ENCODE results near the gene CSTB. TPM values are rescaled to one million over a fixed set of nuclear protein-coding genes. Genes with fewer than 3 reads are reported as not detected.

Gene CSTB
- total RNA-seq, 6 donors from 2014 or later = 19.9 to 122 (median 51.3) TPM

- H3K36me3 ChIP-seq = peaks cover 0 to 41% (median 32%) of the 10 kb centered on the region in 4 donors
Measured at GRCh38 chr21:43762303-43763128, 13.6 kb downstream of the CSTB start.

GRCh38 chr21:43761886-43762285 is 14.2 kb downstream of the CSTB start:
- H3K4me3 ChIP-seq = no peak overlapping the region
- peaks cover 10 to 21% (median 16%) of the 10 kb centered on the region in 4 donors for H3K4me1 ChIP-seq
- TF ChIP-seq POLR2A (IDR thresholded peaks at IDR 0.05) = no peak
- no peak for TF ChIP-seq EP300 (IDR thresholded peaks at IDR 0.05)
- TF ChIP-seq POLR2AphosphoS5 (IDR thresholded peaks at IDR 0.05) = no peak
- no peak for TF ChIP-seq CTCF (IDR thresholded peaks at IDR 0.05)
- H3K27me3 ChIP-seq = no peaks in the 10 kb centered on the region
- peak in 1 of 2 donors; percentile 58 for DNase-seq
- ATAC-seq (ENCODE audit: low FRiP score in 2 of 2) = no peak
- H3K36me3 ChIP-seq = peaks cover 0 to 47% (median 37%) of the 10 kb centered on the region in 4 donors
- H3K9me3 ChIP-seq = no peaks in the 10 kb centered on the region
- H3K27ac ChIP-seq = no peak overlapping the region
- WGBS, 2 donors = 91% methylated on average over 18 of the region's 18 CpGs; no CpG with 5 or more reads in 1 of the 2 donors

More at GRCh38 chr21:43762303-43763128, 13.6 kb downstream of the CSTB start:
- peaks cover 4 to 16% (median 11%) of the 10 kb centered on the region in 4 donors for H3K4me1 ChIP-seq
- DNase-seq (peak in 1 of 2 donors; percentile 62), ATAC-seq (ENCODE audit: low FRiP score in 2 of 2) (no peak)
- no peak overlapping the region for H3K4me3 ChIP-seq
- no peak for TF ChIP-seq POLR2A (IDR thresholded peaks at IDR 0.05)
- no peak for TF ChIP-seq CTCF (IDR thresholded peaks at IDR 0.05)
- TF ChIP-seq EP300 (IDR thresholded peaks at IDR 0.05) = no peak
- no peak for TF ChIP-seq POLR2AphosphoS5 (IDR thresholded peaks at IDR 0.05)
- WGBS, 2 donors = 94 to 100% methylated on average over 1 to 15 of the region's 15 CpGs
- no peak overlapping the region for H3K27ac ChIP-seq
- H3K9me3 ChIP-seq = no peaks in the 10 kb centered on the region
- H3K27me3 ChIP-seq = no peaks in the 10 kb centered on the region

- Histone ChIP-seq H3K27ac (no peak overlapping the region), H3K4me3 (no peak overlapping the region), H3K36me3 (peaks cover 0 to 61% (median 51%) of the 10 kb centered on the region in 4 donors), H3K9me3 (no peaks in the 10 kb centered on the region), H3K27me3 (no peaks in the 10 kb centered on the region), H3K4me1 (peaks cover 13 to 23% (median 19%) of the 10 kb centered on the region in 4 donors)
- WGBS, 2 donors = 89 to 91% methylated on average over 17 to 22 of the region's 22 CpGs
- DNase-seq (peak in 1 of 2 donors; percentile 62), ATAC-seq (ENCODE audit: low FRiP score in 2 of 2) (no peak)
- no peak for TF ChIP-seq POLR2AphosphoS5 (IDR thresholded peaks at IDR 0.05)
- no peak for TF ChIP-seq EP300 (IDR thresholded peaks at IDR 0.05)
- no peak for TF ChIP-seq POLR2A (IDR thresholded peaks at IDR 0.05)
- no peak for TF ChIP-seq CTCF (IDR thresholded peaks at IDR 0.05)
Measured at GRCh38 chr21:43760391-43760958, 15.6 kb downstream of the CSTB start.

GRCh38 chr21:43759651-43760050 is 16.5 kb downstream of the CSTB start:
- peaks cover 0 to 69% (median 56%) of the 10 kb centered on the region in 4 donors for H3K36me3 ChIP-seq
- TF ChIP-seq POLR2AphosphoS5 (IDR thresholded peaks at IDR 0.05) = no peak
- peaks cover 13 to 23% (median 19%) of the 10 kb centered on the region in 4 donors for H3K4me1 ChIP-seq
- H3K27ac ChIP-seq = peak overlapping the region in 2 of 4 donors; percentile 80 to 85
- no peaks in the 10 kb centered on the region for H3K9me3 ChIP-seq
- WGBS, 2 donors = 99 to 100% methylated on average over 7 to 12 of the region's 19 CpGs
- ATAC-seq (ENCODE audit: low FRiP score in 2 of 2) (no peak), DNase-seq (peak in 1 of 2 donors; percentile 60)
- no peak overlapping the region for H3K4me3 ChIP-seq
- no peaks in the 10 kb centered on the region for H3K27me3 ChIP-seq

GRCh38 chr21:43758811-43759210 is 17.3 kb downstream of the CSTB start:
- no peaks in the 10 kb centered on the region for H3K27me3 ChIP-seq
- H3K4me1 ChIP-seq = peaks cover 13 to 23% (median 19%) of the 10 kb centered on the region in 4 donors
- TF ChIP-seq POLR2A (IDR thresholded peaks at IDR 0.05) = no peak
- TF ChIP-seq POLR2AphosphoS5 (IDR thresholded peaks at IDR 0.05) = no peak
- no peak for TF ChIP-seq CTCF (IDR thresholded peaks at IDR 0.05)
- no peak for TF ChIP-seq EP300 (IDR thresholded peaks at IDR 0.05)
- peak overlapping the region; percentile 78 to 85 (median 80) for H3K27ac ChIP-seq
- WGBS, 2 donors = 72 to 79% methylated on average over 10 of the region's 10 CpGs
- H3K36me3 ChIP-seq = peaks cover 0 to 78% (median 65%) of the 10 kb centered on the region in 4 donors
- no peak for ATAC-seq (ENCODE audit: low FRiP score in 2 of 2)
- DNase-seq = no peak
- no peaks in the 10 kb centered on the region for H3K9me3 ChIP-seq
- H3K4me3 ChIP-seq = peak overlapping the region in 2 of 4 donors; percentile 25 to 30
